HepG2 (cell line): ENCODE data around the gene TST. TPM values are rescaled to one million over a fixed set of nuclear protein-coding genes. Genes with fewer than 3 reads are reported as not detected.

ENCODE experiments used
- ATAC-seq: fragments of 200-7000 bp; cut with Tn5 transposase; 3 replicates; pipeline ENCODE4 v1.9.1; 2020; ENCODE audit warnings: mild to moderate bottlenecking, moderate library complexity
- BruUV-seq: library from RNA; stranded (reverse); fragments of 400-500 nt; replicated peaks from 2 replicates; lab custom pipeline; 2021; lab: Mats Ljungman, UMichigan
- CTCF ChIA-PET: fragments of 300-600 bp; formaldehyde crosslinking; extraction: SDS; loops from one replicate; lab custom pipeline; 2021; ENCODE audit warnings: low total read pairs, inconsistent platforms, low intra/inter-chr PET ratio; lab: Yijun Ruan, JAX
- POLR2A ChIA-PET: fragments of 350-600 bp; sonication (Branson Sonifier 250); formaldehyde crosslinking; loops from one replicate; lab custom pipeline; 2020; ENCODE audit warnings: antibody characterized with exemption, inconsistent platforms; lab: Yijun Ruan, JAX
- DNase-seq: peaks from one replicate; pipeline ENCODE4 v3.0.0-alpha.2; 2015; ENCODE audit warnings: low spot score
- FAIRE-seq: peaks from 3 replicates; lab custom pipeline; 2011; peaks lifted over from hg19 to GRCh38; lab: Jason Lieb, UNC
- H2AFZ ChIP-seq: one replicate; pipeline ENCODE4 v1.6.1; 2011; ENCODE audit warnings: low read length, inconsistent platforms
- H3K27ac ChIP-seq: fragments of 300-600 bp; 3 replicates; pipeline ENCODE4 v1.8.0; 2011; ENCODE audit warnings: mixed run types, mild to moderate bottlenecking, mixed read lengths, low read length, inconsistent platforms; ENCODE audit not compliant: insufficient read depth; ENCODE audit errors: extremely low read length
- H3K27me3 ChIP-seq, 2 experiments: fragments of 200-600 bp in 1 of 2; 2 replicates in 1 of 2; 3 replicates in 1 of 2; pipeline versions ENCODE4 v1.6.0 to v1.8.0; 2011; ENCODE audit warnings: low read length in 2 of 2, mild to moderate bottlenecking in 2 of 2, moderate library complexity in 2 of 2, inconsistent platforms in 1 of 2; ENCODE audit not compliant: insufficient read depth in 2 of 2, control insufficient read depth in 1 of 2
- H3K36me3 ChIP-seq, 2 experiments: fragments of 200-600 bp in 1 of 2; replicated peaks in 1 of 2; 2 replicates in 1 of 2; 3 replicates in 1 of 2; pipeline versions ENCODE4 v1.5.1 to v1.8.0; 2011; ENCODE audit warnings: low read length in 2 of 2, inconsistent platforms in 1 of 2; ENCODE audit not compliant: insufficient read depth in 2 of 2, control insufficient read depth in 1 of 2
- H3K4me1 ChIP-seq: 2 replicates; pipeline ENCODE4 v1.5.1; 2012; ENCODE audit warnings: low read length, inconsistent platforms; ENCODE audit not compliant: insufficient read depth
- H3K4me2 ChIP-seq: 2 replicates; pipeline ENCODE4 v1.6.0; 2011; ENCODE audit warnings: low read depth, low read length, inconsistent platforms
- H3K4me3 ChIP-seq, 3 experiments: fragments of 200-600 bp in 1 of 3; sonication (generic), shearing (Covaris generic) in 1 of 3; replicated peaks in 1 of 3; 2 replicates each; pipeline ENCODE4 v1.5.1; 2011 to 2016; ENCODE audit warnings: low read length in 3 of 3, inconsistent platforms in 2 of 3, low read depth in 2 of 3, mild to moderate bottlenecking in 2 of 3, control low read depth in 1 of 3, mixed read lengths in 1 of 3; ENCODE audit not compliant: insufficient read depth in 1 of 3
- H3K79me2 ChIP-seq: one replicate; pipeline ENCODE4 v1.6.1; 2011; ENCODE audit warnings: low read length, inconsistent platforms; ENCODE audit not compliant: insufficient read depth
- H3K9ac ChIP-seq: 2 replicates; pipeline ENCODE4 v1.6.0; 2011; ENCODE audit warnings: mild to moderate bottlenecking, low read depth, low read length, inconsistent platforms; ENCODE audit not compliant: insufficient read depth
- H3K9me3 ChIP-seq: 2 replicates; pipeline ENCODE4 v1.5.1; 2012; ENCODE audit warnings: mild to moderate bottlenecking, low read length
- H4K20me1 ChIP-seq: 2 replicates; pipeline ENCODE4 v1.6.0; 2011; ENCODE audit warnings: inconsistent platforms, mild to moderate bottlenecking, low read length, moderate library complexity; ENCODE audit not compliant: insufficient read depth
- ARHGAP35 ChIP-seq: sonication (generic); formaldehyde crosslinking; IDR thresholded peaks from 2 replicates; pipeline ENCODE4 v1.9.0; 2022; ENCODE audit warnings: mild to moderate bottlenecking, inconsistent platforms, moderate library complexity, missing genetic modification reagents, borderline replicate concordance
- ATF2 ChIP-seq: sonication (generic); formaldehyde crosslinking; IDR thresholded peaks from 2 replicates; pipeline ENCODE4 v1.4.0; 2020; ENCODE audit warnings: missing genetic modification reagents
- BATF2 ChIP-seq: sonication (generic); formaldehyde crosslinking; IDR thresholded peaks from 2 replicates; pipeline ENCODE4 v1.8.0; 2022; ENCODE audit warnings: mild to moderate bottlenecking, missing genetic modification reagents, moderate library complexity
- FOXK2 ChIP-seq: fragments of 450-650 bp; IDR thresholded peaks from 2 replicates; pipeline ENCODE4 v1.6.1; 2016
- HES4 ChIP-seq: sonication (generic); formaldehyde crosslinking; IDR thresholded peaks from 2 replicates; pipeline ENCODE4 v1.9.0; 2021; ENCODE audit warnings: mild to moderate bottlenecking, missing genetic modification reagents, borderline replicate concordance
- NFE2L1 ChIP-seq: sonication (generic); formaldehyde crosslinking; IDR thresholded peaks from 2 replicates; pipeline ENCODE4 v1.4.0; 2020; ENCODE audit warnings: missing genetic modification reagents, mild to moderate bottlenecking, borderline replicate concordance
- PCBP2 ChIP-seq: fragments of 200-400 bp; formaldehyde crosslinking; optimal IDR thresholded peaks from 2 replicates; pipeline ENCODE3; 2018; ENCODE audit warnings: low read length, low read depth; ENCODE audit not compliant: poor library complexity, severe bottlenecking
- SETDB1 ChIP-seq: sonication (generic); formaldehyde crosslinking; IDR thresholded peaks from 2 replicates; pipeline ENCODE4 v1.5.1; 2020; ENCODE audit warnings: missing genetic modification reagents, mild to moderate bottlenecking, borderline replicate concordance
- ZNF235 ChIP-seq: sonication (generic); formaldehyde crosslinking; IDR thresholded peaks from 2 replicates; pipeline ENCODE4 v1.8.1; 2023; ENCODE audit warnings: mild to moderate bottlenecking, missing genetic modification reagents, borderline replicate concordance
- ZNF331 ChIP-seq: sonication (generic); formaldehyde crosslinking; IDR thresholded peaks from 2 replicates; pipeline ENCODE4 v1.4.0; 2020; ENCODE audit warnings: missing genetic modification reagents
- ZNF691 ChIP-seq: sonication (generic); formaldehyde crosslinking; IDR thresholded peaks from 2 replicates; pipeline ENCODE4 v1.4.0; 2020; ENCODE audit warnings: missing genetic modification reagents, low read depth, mild to moderate bottlenecking, borderline replicate concordance
- ZSCAN5A ChIP-seq: sonication (generic); formaldehyde crosslinking; IDR thresholded peaks from 2 replicates; pipeline ENCODE4 v1.8.0; 2022; ENCODE audit warnings: mild to moderate bottlenecking, missing genetic modification reagents, borderline replicate concordance
- WGBS: methylation state at CpG from one replicate; pipeline ENCODE4 v1.1.6; 2017; ENCODE audit warnings: low lambda C conversion rate; 5-methylcytosine and 5-hydroxymethylcytosine counted together
- in situ Hi-C: cut with HindIII; loops from 2 replicates; pipeline ENCODE4 v1.10.0; 2017; ENCODE audit warnings: low pct_unique_long_range_greater_than_20kb; ENCODE audit not compliant: extremely low pct_ligation_motif_present
- intact Hi-C: fragments of 100-400 bp; cut with micrococcal nuclease; formaldehyde crosslinking; loops from one replicate; pipeline ENCODE4 v1.10.0; 2022; ENCODE audit not compliant: unreplicated experiment
- polyA plus RNA-seq, 8 experiments: library from polyadenylated mRNA; depleted of rRNA in 3 of 8; stranded (reverse) in 7 of 8; unstranded in 1 of 8; fragments of >200 nt; fragmentation: Illumina TruSeq in 4 of 8; extraction: Trizol in 4 of 8; gene quantifications; 2 replicates each; pipeline versions ENCODE4 v1.2.1 to v1.2.3, GENCODE V29; 2011 to 2016; ENCODE audit warnings: low read depth in 4 of 8, missing spikeins in 1 of 8, mixed read lengths in 1 of 8; ENCODE audit not compliant: insufficient read depth in 1 of 8
- total RNA-seq, 5 experiments: library from RNA; depleted of rRNA; stranded (reverse); fragments of >200 nt; fragmentation: Illumina TruSeq; extraction: Trizol; gene quantifications; 2 replicates each; pipeline ENCODE4 v1.2.3, GENCODE V29; 2016; ENCODE audit warnings: low read depth in 1 of 5

TST gene
- total and polyA plus RNA-seq, 2 of the 13 experiments (the other 11 are each of a cell fraction or from before 2014, with no cell fraction given): 44.6 to 63.6 TPM

GRCh38 chr22:36971341-36972125 lies 47.7 kb downstream of the TST start:
- H3K4me3 ChIP-seq: no peak overlapping the region
- no peaks in the 10 kb centered on the region for H3K79me2 ChIP-seq
- POLR2A ChIA-PET: no interaction called here
- H3K27ac ChIP-seq: no peak overlapping the region
- in situ Hi-C loops (loop anchor here (10.0 kb wide), 1 partner anchor 117 kb away; no protein-coding TSS in a partner anchor), intact Hi-C loops (no loop called here)
- TF ChIP-seq ZNF235 (CRISPR knock-in tag): no peak
- TF ChIP-seq ZNF691 (CRISPR knock-in tag): no peak
- no peak for TF ChIP-seq BATF2
- no peak for TF ChIP-seq ATF2 (CRISPR knock-in tag)
- no peak for TF ChIP-seq ZNF331
- TF ChIP-seq ZSCAN5A (CRISPR knock-in tag): no peak
- no peak for TF ChIP-seq HES4
- TF ChIP-seq ARHGAP35: no peak
- no peak for TF ChIP-seq NFE2L1 (CRISPR knock-in tag)
- no peak for TF ChIP-seq SETDB1 (CRISPR knock-in tag)
- no peak for TF ChIP-seq FOXK2
- TF ChIP-seq PCBP2: no peak
- no peaks in the 10 kb centered on the region for H3K4me1 ChIP-seq
- FAIRE-seq (no peak), ATAC-seq (no peak), DNase-seq (no peak)
- no peaks in the 10 kb centered on the region for H4K20me1 ChIP-seq
- no peaks in the 10 kb centered on the region for H3K36me3 ChIP-seq
- CTCF ChIA-PET: no interaction called here
- WGBS: 28% methylated on average over 19 of the region's 19 CpGs
- no peak overlapping the region for H3K4me2 ChIP-seq
- H2AFZ ChIP-seq: no peak overlapping the region
- H3K9me3 ChIP-seq: no peaks in the 10 kb centered on the region
- H3K9ac ChIP-seq: no peak overlapping the region
- no TSS peak for BruUV-seq
- peaks cover 0 to 33% of the 10 kb centered on the region in 2 experiments; a peak in 2 of 5 replicates for H3K27me3 ChIP-seq
